GM12892 (cell line): ENCODE measurements around the gene RIC8A.

ENCODE experiments used
- POLR2A ChIP-seq: IDR thresholded peaks from 2 replicates; pipeline ENCODE4 v1.6.1; 2011; ENCODE audit warnings: low read depth, low read length, control low read depth
- POLR2AphosphoS5 ChIP-seq: IDR thresholded peaks from 2 replicates; pipeline ENCODE4 v1.6.1; 2011; ENCODE audit warnings: low read depth, low read length, control low read depth
- TAF1 ChIP-seq: IDR thresholded peaks from 2 replicates; pipeline ENCODE4 v1.6.1; 2011; ENCODE audit warnings: low read depth, mild to moderate bottlenecking, control low read depth, low read length, borderline replicate concordance

DNA sequence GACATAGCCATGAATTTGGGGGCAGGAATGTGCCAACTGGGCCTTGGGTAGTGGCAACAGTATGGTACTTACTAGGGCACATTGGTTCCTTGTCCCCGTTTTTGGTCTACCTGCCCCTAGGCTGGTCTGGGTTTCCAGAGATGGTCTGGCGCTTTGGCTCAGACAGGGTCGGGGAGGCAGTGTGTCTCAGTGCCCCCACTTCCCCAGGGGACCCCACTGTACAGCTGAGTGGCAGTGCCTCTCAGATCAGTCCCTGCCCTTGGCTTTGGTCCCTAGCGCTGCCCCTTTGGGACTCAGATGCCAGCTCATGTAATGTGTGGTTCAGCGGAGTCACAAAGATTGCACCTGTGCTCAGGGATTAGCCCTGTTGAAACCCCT, 3.3 kb downstream of the RIC8A start:
- no peak for TF ChIP-seq POLR2A
- no peak for TF ChIP-seq POLR2AphosphoS5
- no peak for TF ChIP-seq TAF1
